Ishikawa (cell line): ENCODE measurements around the gene CHIT1.

ENCODE experiments used
- CEBPB ChIP-seq: IDR thresholded peaks from 2 replicates; pipeline ENCODE4 v1.6.1; 2012
- CREB1 ChIP-seq: IDR thresholded peaks from 2 replicates; pipeline ENCODE4 v1.6.1; 2012; ENCODE audit warnings: low read depth
- EGR1 ChIP-seq: IDR thresholded peaks from 2 replicates; pipeline ENCODE4 v1.6.1; 2012
- EP300 ChIP-seq: IDR thresholded peaks from 2 replicates; pipeline ENCODE4 v1.6.1; 2012; ENCODE audit warnings: borderline replicate concordance
- FOXM1 ChIP-seq: IDR thresholded peaks from 2 replicates; pipeline ENCODE4 v1.6.1; 2012; ENCODE audit warnings: low read depth, borderline replicate concordance
- MAX ChIP-seq: IDR thresholded peaks from 2 replicates; pipeline ENCODE4 v1.6.1; 2012
- NFIC ChIP-seq: IDR thresholded peaks from 2 replicates; pipeline ENCODE4 v1.6.1; 2012
- RAD21 ChIP-seq: IDR thresholded peaks from 2 replicates; pipeline ENCODE4 v1.6.1; 2012; ENCODE audit warnings: low read depth
- REST ChIP-seq: IDR thresholded peaks from 2 replicates; pipeline ENCODE4 v1.6.1; 2012; ENCODE audit warnings: low read depth, mild to moderate bottlenecking
- TAF1 ChIP-seq: IDR thresholded peaks from 2 replicates; pipeline ENCODE4 v1.6.1; 2012; ENCODE audit warnings: low read depth, mild to moderate bottlenecking
- TCF12 ChIP-seq: IDR thresholded peaks from 2 replicates; pipeline ENCODE4 v1.6.1; 2012; ENCODE audit warnings: low read depth
- TEAD4 ChIP-seq: IDR thresholded peaks from 2 replicates; pipeline ENCODE4 v1.6.1; 2012
- USF1 ChIP-seq: IDR thresholded peaks from 2 replicates; pipeline ENCODE4 v1.6.1; 2012
- YY1 ChIP-seq: IDR thresholded peaks from 2 replicates; pipeline ENCODE4 v1.6.1; 2012; ENCODE audit warnings: low read depth
- ZBTB7A ChIP-seq: IDR thresholded peaks from 2 replicates; pipeline ENCODE4 v1.6.1; 2012; ENCODE audit warnings: low read depth

CHIT1 gene

GRCh38 chr1:203178821-203179666, 50.4 kb downstream of the CHIT1 start:
- TF ChIP-seq RAD21 (no peak), YY1 (no peak), MAX (no peak), FOXM1 (no peak)

- TF ChIP-seq CEBPB = no peak
- TF ChIP-seq TCF12 = no peak
- no peak for TF ChIP-seq FOXM1
- TF ChIP-seq EGR1 = no peak
- no peak for TF ChIP-seq TAF1
Measured at GRCh38 chr1:203178083-203178482, 51.4 kb downstream of the CHIT1 start.

GRCh38 chr1:203177470-203178039, 51.9 kb downstream of the CHIT1 start:
- no peak for TF ChIP-seq RAD21
- TF ChIP-seq YY1 = no peak
- TF ChIP-seq CEBPB = no peak
- no peak for TF ChIP-seq MAX
- TF ChIP-seq ZBTB7A = no peak
- TF ChIP-seq TAF1 = no peak
- TF ChIP-seq EGR1 = no peak
- no peak for TF ChIP-seq FOXM1
- no peak for TF ChIP-seq NFIC
- TF ChIP-seq TEAD4 = no peak
- no peak for TF ChIP-seq TCF12
- TF ChIP-seq REST = no peak
- no peak for TF ChIP-seq EP300
- TF ChIP-seq USF1 = no peak
- no peak for TF ChIP-seq CREB1

GRCh38 chr1:203177036-203177405, 52.5 kb downstream of the CHIT1 start:
- TF ChIP-seq CEBPB (no peak), TAF1 (no peak), TEAD4 (no peak), USF1 (no peak), MAX (no peak), CREB1 (no peak), YY1 (no peak)

GRCh38 chr1:203176273-203177035, 53.0 kb downstream of the CHIT1 start:
- TF ChIP-seq EGR1 (no peak), FOXM1 (no peak), NFIC (no peak), EP300 (no peak), USF1 (no peak), REST (no peak), CEBPB (no peak), TEAD4 (no peak), YY1 (no peak), TCF12 (no peak), TAF1 (no peak), MAX (no peak), ZBTB7A (no peak), CREB1 (no peak), RAD21 (no peak)
